ENCODE data around the gene FAM111A. TPM values are rescaled to one million over a fixed set of nuclear protein-coding genes. Genes with fewer than 3 reads are reported as not detected.

Gene FAM111A
- polyA plus RNA-seq, 1 of the 3 experiments (the other 2 are of a cell fraction): 5.9 TPM

- Histone ChIP-seq H4K20me1 (ENCODE audit: insufficient read depth) (no peaks in the 10 kb centered on the region), H3K4me2 (no peak overlapping the region), H3K27me3 (ENCODE audit: insufficient read depth) (peaks cover 20% of the 10 kb centered on the region), H3K9me2 (no peaks in the 10 kb centered on the region), H3K4me1 (ENCODE audit: control insufficient read depth in 1 of 2, insufficient read depth in 2 of 2, low read depth in 1 of 2, low read length in 1 of 2) (no peaks in the 10 kb centered on the region), H3K9ac (no peak overlapping the region), H2AFZ (ENCODE audit: low read depth) (no peak overlapping the region), H3K27ac (ENCODE audit: low read depth in 2 of 2, low read length in 1 of 2) (no peak overlapping the region), H3K9me3 (no peaks in the 10 kb centered on the region), H3F3A (replicated peaks; ENCODE audit: insufficient read depth) (no peaks in the 10 kb centered on the region), H3K79me2 (ENCODE audit: insufficient read depth) (no peaks in the 10 kb centered on the region), H3K36me3 (replicated peaks in 1 of 2; ENCODE audit: control insufficient read depth in 1 of 2, insufficient read depth in 2 of 2, low read length in 1 of 2) (no peaks in the 10 kb centered on the region), H3K4me3 (ENCODE audit: low read depth in 2 of 2, low read length in 1 of 2) (no peak overlapping the region)
- CTCF ChIA-PET: interaction anchor here (0.7 kb wide), 1 partner anchor 43 kb away, joined by 3 read pairs; no protein-coding TSS in a partner anchor
- no peak for DNase-seq
- POLR2A ChIA-PET: no interaction called here
- TF ChIP-seq ELF1 (IDR thresholded peaks at IDR 0.05): no peak
- no peak for TF ChIP-seq SIN3A (IDR thresholded peaks at IDR 0.05; ENCODE audit: borderline replicate concordance, low read depth, low read length)
- TF ChIP-seq RAD21 (IDR thresholded peaks at IDR 0.05; ENCODE audit: low read length): no peak
- no peak for TF ChIP-seq IRF3 (IDR thresholded peaks at IDR 0.05; ENCODE audit: low read depth, low read length)
- TF ChIP-seq GABPA (IDR thresholded peaks at IDR 0.05; ENCODE audit: low read depth): no peak
- TF ChIP-seq USF2 (IDR thresholded peaks at IDR 0.05; ENCODE audit: borderline replicate concordance, low read depth, low read length): no peak
- TF ChIP-seq MAX (IDR thresholded peaks at IDR 0.05; ENCODE audit: low read depth): no peak
- no peak for TF ChIP-seq TCF12 (IDR thresholded peaks at IDR 0.05)
- TF ChIP-seq MXI1 (IDR thresholded peaks at IDR 0.05; ENCODE audit: low read depth, low read length): no peak
- TF ChIP-seq GATA2 (CRISPR knock-in tag; IDR thresholded peaks at IDR 0.05): no peak
- TF ChIP-seq RCOR1 (IDR thresholded peaks at IDR 0.05; ENCODE audit: low read length): no peak
- no peak for TF ChIP-seq YY1 (IDR thresholded peaks at IDR 0.05; ENCODE audit: low read depth)
- no peak for TF ChIP-seq CTCF (IDR thresholded peaks at IDR 0.05)
- no peak for TF ChIP-seq RFX5 (IDR thresholded peaks at IDR 0.05; ENCODE audit: low read length)
- TF ChIP-seq USF1 (IDR thresholded peaks at IDR 0.05; ENCODE audit: borderline replicate concordance, low read depth): no peak
- no peak for TF ChIP-seq TEAD4 (IDR thresholded peaks at IDR 0.05; ENCODE audit: borderline replicate concordance, insufficient read depth)
- TF ChIP-seq TAF1 (IDR thresholded peaks at IDR 0.05; ENCODE audit: borderline replicate concordance, low read depth, low read length): no peak
- TF ChIP-seq MEF2A (IDR thresholded peaks at IDR 0.05; ENCODE audit: borderline replicate concordance, low read depth): no peak
- no peak for TF ChIP-seq NRF1 (IDR thresholded peaks at IDR 0.05; ENCODE audit: low read depth, low read length)
- TF ChIP-seq JUND (IDR thresholded peaks at IDR 0.05): no peak
These were observed 35.7 kb downstream of the FAM111A start for GRCh38 chr11:59178402-59178801.
